Testis (tissue), 2 donors: Measurements from ENCODE around the gene TK2.

Experiments
- POLR2A ChIP-seq: fragments of 450-650 bp; IDR thresholded peaks from one replicate; pipeline ENCODE4 v1.6.1; 2017; ENCODE audit warnings: antibody characterized with exemption, mild to moderate bottlenecking, moderate library complexity
- TF ChIP-seq, protein P1 (sequence below), 3 experiments: fragments of 450-650 bp in 2 of 3; fragments of 200-600 bp in 1 of 3; sonication (generic) in 1 of 3; IDR thresholded peaks; one replicate each; pipeline ENCODE4 v1.5.1; 2016 to 2019; ENCODE audit warnings: antibody characterized with exemption in 3 of 3, mild to moderate bottlenecking in 2 of 3, moderate library complexity in 1 of 3

DNA sequence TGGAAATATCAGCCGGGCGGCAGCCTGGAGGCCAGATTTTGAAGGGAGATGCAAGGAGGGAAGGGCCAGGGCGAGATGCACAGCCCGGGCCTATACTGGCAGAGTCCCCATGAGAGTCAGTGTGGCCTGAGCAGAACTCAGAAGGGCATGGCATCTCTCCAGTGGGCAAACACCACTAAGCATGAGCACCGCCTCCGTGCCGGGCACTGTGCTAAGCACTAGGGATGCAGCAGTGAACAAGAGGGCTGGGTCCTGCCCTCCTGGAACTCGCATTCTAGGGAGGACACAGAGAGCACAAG, 33.5 kb downstream of the TK2 start:
- TF ChIP-seq, protein P1, sequence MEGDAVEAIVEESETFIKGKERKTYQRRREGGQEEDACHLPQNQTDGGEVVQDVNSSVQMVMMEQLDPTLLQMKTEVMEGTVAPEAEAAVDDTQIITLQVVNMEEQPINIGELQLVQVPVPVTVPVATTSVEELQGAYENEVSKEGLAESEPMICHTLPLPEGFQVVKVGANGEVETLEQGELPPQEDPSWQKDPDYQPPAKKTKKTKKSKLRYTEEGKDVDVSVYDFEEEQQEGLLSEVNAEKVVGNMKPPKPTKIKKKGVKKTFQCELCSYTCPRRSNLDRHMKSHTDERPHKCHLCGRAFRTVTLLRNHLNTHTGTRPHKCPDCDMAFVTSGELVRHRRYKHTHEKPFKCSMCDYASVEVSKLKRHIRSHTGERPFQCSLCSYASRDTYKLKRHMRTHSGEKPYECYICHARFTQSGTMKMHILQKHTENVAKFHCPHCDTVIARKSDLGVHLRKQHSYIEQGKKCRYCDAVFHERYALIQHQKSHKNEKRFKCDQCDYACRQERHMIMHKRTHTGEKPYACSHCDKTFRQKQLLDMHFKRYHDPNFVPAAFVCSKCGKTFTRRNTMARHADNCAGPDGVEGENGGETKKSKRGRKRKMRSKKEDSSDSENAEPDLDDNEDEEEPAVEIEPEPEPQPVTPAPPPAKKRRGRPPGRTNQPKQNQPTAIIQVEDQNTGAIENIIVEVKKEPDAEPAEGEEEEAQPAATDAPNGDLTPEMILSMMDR (IDR thresholded peaks at IDR 0.05): no peak
- no peak for TF ChIP-seq POLR2A
